KMS-11 (cell line): ENCODE results near the gene NRXN3.

Experiments used
- H2AFZ ChIP-seq: fragments of 200-600 bp; sonication (generic); 2 replicates; pipeline ENCODE4 v1.6.1; 2016; ENCODE audit warnings: antibody characterized with exemption, mixed run types, low read depth
- H3K27ac ChIP-seq: fragments of 200-600 bp; sonication (generic); 2 replicates; pipeline ENCODE4 v1.6.1; 2016; ENCODE audit warnings: mild to moderate bottlenecking, mixed run types
- H3K27me3 ChIP-seq: fragments of 200-600 bp; sonication (generic); 2 replicates; pipeline ENCODE4 v1.6.1; 2017; ENCODE audit warnings: mild to moderate bottlenecking, low read depth, mixed run types, moderate library complexity; ENCODE audit not compliant: insufficient read depth
- H3K36me3 ChIP-seq: fragments of 200-600 bp; sonication (generic); 2 replicates; pipeline ENCODE4 v1.6.1; 2017; ENCODE audit warnings: mild to moderate bottlenecking, mixed run types; ENCODE audit not compliant: insufficient read depth
- H3K4me1 ChIP-seq: fragments of 200-600 bp; sonication (generic); 2 replicates; pipeline ENCODE4 v1.6.1; 2016; ENCODE audit warnings: mild to moderate bottlenecking, low read depth, mixed run types; ENCODE audit not compliant: poor library complexity, severe bottlenecking
- H3K4me2 ChIP-seq: fragments of 200-600 bp; sonication (generic); 2 replicates; pipeline ENCODE4 v1.7.0; 2016; ENCODE audit warnings: mild to moderate bottlenecking, mixed run types
- H3K4me3 ChIP-seq: fragments of 200-600 bp; sonication (generic); IDR thresholded peaks from 2 replicates; pipeline ENCODE4 v1.6.1; 2017; ENCODE audit warnings: low read depth, low read length, mixed read lengths; ENCODE audit not compliant: insufficient read depth
- H3K79me2 ChIP-seq: fragments of 200-600 bp; sonication (generic); 2 replicates; pipeline ENCODE4 v1.6.1; 2016; ENCODE audit warnings: low read depth, mixed run types; ENCODE audit not compliant: insufficient read depth
- H3K9ac ChIP-seq: fragments of 200-600 bp; sonication (generic); 2 replicates; pipeline ENCODE4 v1.6.1; 2016; ENCODE audit warnings: mild to moderate bottlenecking, mixed run types
- H4K20me1 ChIP-seq: fragments of 200-600 bp; sonication (generic); 2 replicates; pipeline ENCODE4 v1.6.1; 2016; ENCODE audit warnings: mild to moderate bottlenecking, mixed run types; ENCODE audit not compliant: insufficient read depth
- TF ChIP-seq, protein P1 (sequence below): fragments of 200-600 bp; sonication (generic); conservative IDR thresholded peaks from 2 replicates; pipeline ENCODE4 v1.6.1; 2017; ENCODE audit warnings: low read depth, mild to moderate bottlenecking, antibody characterized with exemption, low read length, moderate library complexity, mixed read lengths

NRXN3 gene

GRCh38 chr14:78714711-78715110 is 544.5 kb downstream of the NRXN3 start:
- Histone ChIP-seq H3K4me2 (no peak overlapping the region), H3K27me3 (no peaks in the 10 kb centered on the region), H3K4me3 (no peak overlapping the region), H3K27ac (no peak overlapping the region), H3K9ac (no peak overlapping the region), H4K20me1 (no peaks in the 10 kb centered on the region), H3K79me2 (no peaks in the 10 kb centered on the region), H3K36me3 (no peaks in the 10 kb centered on the region), H3K4me1 (peaks cover 7% of the 10 kb centered on the region), H2AFZ (no peak overlapping the region)
- TF ChIP-seq, protein P1, sequence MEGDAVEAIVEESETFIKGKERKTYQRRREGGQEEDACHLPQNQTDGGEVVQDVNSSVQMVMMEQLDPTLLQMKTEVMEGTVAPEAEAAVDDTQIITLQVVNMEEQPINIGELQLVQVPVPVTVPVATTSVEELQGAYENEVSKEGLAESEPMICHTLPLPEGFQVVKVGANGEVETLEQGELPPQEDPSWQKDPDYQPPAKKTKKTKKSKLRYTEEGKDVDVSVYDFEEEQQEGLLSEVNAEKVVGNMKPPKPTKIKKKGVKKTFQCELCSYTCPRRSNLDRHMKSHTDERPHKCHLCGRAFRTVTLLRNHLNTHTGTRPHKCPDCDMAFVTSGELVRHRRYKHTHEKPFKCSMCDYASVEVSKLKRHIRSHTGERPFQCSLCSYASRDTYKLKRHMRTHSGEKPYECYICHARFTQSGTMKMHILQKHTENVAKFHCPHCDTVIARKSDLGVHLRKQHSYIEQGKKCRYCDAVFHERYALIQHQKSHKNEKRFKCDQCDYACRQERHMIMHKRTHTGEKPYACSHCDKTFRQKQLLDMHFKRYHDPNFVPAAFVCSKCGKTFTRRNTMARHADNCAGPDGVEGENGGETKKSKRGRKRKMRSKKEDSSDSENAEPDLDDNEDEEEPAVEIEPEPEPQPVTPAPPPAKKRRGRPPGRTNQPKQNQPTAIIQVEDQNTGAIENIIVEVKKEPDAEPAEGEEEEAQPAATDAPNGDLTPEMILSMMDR = no peak

DNA sequence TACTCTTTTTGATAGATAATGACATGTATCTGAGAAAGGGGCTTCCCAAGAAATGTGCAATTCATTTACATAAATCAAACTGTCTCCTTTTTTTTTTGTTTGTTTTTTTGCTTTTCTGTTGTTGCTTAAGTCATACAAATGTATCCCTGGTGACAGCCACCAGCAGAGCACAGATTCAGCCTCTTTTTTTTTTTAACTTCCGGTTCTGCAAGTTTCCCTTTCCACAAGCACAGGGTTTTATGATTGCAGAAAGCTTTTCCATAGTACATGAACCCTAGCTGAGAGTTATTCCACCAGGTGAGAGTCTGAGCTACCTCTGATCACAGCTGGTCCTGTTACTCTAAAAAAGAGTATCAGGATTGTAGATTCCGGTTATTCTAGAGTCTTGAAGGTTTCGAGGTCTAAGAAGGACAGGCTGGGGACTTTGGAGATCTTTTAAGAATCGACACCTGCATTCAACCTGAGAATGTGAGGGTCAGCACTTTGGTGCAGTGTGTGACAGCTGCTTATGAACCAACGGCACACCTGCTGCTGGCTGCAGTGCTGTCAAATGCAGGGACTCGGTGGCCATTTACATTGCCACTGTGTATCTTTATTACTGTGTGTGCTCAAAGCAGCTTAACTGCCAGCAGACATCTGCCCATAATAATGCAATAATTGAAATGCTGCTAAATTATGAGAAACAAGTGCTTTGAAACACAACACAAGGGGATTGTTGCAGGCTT is 551.7 kb downstream of the NRXN3 start:
- Histone ChIP-seq H3K4me1 (peaks cover 77% of the 10 kb centered on the region), H2AFZ (peak overlapping the region; percentile 48; the same call in 1 of the 2 replicates), H3K4me2 (peak overlapping the region; percentile 60), H3K79me2 (no peaks in the 10 kb centered on the region), H3K27me3 (no peaks in the 10 kb centered on the region), H3K27ac (peak overlapping the region; percentile 98), H4K20me1 (no peaks in the 10 kb centered on the region), H3K9ac (peak overlapping the region; percentile 71), H3K36me3 (no peaks in the 10 kb centered on the region), H3K4me3 (no peak overlapping the region)
- TF ChIP-seq, protein P1 = no peak

DNA sequence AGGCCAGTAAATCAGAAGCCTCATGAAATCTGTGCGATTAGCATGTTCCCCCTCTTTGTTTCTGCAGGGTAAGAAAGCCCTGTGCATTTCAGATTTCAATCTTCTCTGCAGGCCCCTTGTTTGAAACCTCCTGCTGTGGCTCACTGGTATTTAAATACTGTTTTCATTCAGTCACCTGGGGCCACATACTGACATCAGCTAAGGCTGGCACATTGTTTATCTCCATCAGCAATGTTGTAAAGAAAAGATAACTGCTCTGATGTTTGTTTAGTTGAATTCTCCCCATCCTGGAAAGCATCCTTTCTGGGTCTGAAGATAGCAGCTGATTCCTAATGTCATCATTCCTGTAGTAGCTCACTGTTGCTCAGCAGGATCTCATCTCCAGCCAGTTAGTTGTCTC is 554.9 kb downstream of the NRXN3 start:
- no peak overlapping the region for H3K9ac ChIP-seq
- H3K79me2 ChIP-seq = no peaks in the 10 kb centered on the region
- TF ChIP-seq, protein P1 = no peak
- no peak overlapping the region for H3K4me3 ChIP-seq
- H3K4me2 ChIP-seq = peak overlapping the region; percentile 29; the same call in 1 of the 2 replicates
- H3K27ac ChIP-seq = peak overlapping the region; percentile 55
- peaks cover 75% of the 10 kb centered on the region for H3K4me1 ChIP-seq
- no peaks in the 10 kb centered on the region for H3K36me3 ChIP-seq
- no peaks in the 10 kb centered on the region for H3K27me3 ChIP-seq
- H2AFZ ChIP-seq = 0 out of 2 replicates have a peak overlapping the region, but pooled peaks have one; percentile 0
- no peaks in the 10 kb centered on the region for H4K20me1 ChIP-seq

GRCh38 chr14:78737116-78737515 is 566.9 kb downstream of the NRXN3 start:
- no peaks in the 10 kb centered on the region for H3K27me3 ChIP-seq
- TF ChIP-seq, protein P1 = no peak
- no peaks in the 10 kb centered on the region for H3K36me3 ChIP-seq
- H2AFZ ChIP-seq = no peak overlapping the region
- H3K4me1 ChIP-seq = no peaks in the 10 kb centered on the region
- H4K20me1 ChIP-seq = no peaks in the 10 kb centered on the region
- no peak overlapping the region for H3K4me3 ChIP-seq
- no peak overlapping the region for H3K9ac ChIP-seq
- H3K79me2 ChIP-seq = no peaks in the 10 kb centered on the region
- no peak overlapping the region for H3K4me2 ChIP-seq
- no peak overlapping the region for H3K27ac ChIP-seq
